ENCODE measurements around the gene UGT1A10. TPM values are rescaled to one million over a fixed set of nuclear protein-coding genes. Genes with fewer than 3 reads are reported as not detected.
"Not testable (repeated sequence)": the region's sequence is repeated elsewhere in the genome, so short reads cannot be mapped to it uniquely, and the experiment has no call there.

Gene UGT1A10
- total RNA-seq, 2 donors from 2014 or later: 0.41 TPM; not detected in 1

DNA sequence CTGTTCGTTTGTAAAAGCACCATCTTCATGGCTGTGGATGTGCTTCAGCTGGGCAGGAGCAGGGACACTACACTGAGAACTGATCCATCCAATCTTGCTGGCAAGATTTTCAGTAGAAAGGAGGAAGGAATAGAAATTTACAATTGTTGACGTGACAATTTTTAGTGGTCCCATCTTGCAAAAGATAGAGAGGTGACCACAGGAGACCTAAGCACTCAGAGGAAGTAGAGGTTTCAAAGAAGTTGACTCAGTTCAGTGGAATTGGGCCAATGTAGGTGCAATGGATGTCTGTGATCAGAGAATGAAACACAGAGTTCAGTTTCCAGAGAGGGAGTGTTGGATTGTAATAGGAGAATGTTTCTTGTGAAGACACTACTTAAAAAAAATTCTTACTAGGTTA lies 77.9 kb downstream of the UGT1A10 start:
- no peak overlapping the region for H3K4me3 ChIP-seq
- H3K27ac ChIP-seq: no peak overlapping the region
- no peaks in the 10 kb centered on the region for H3K27me3 ChIP-seq (replicated peaks; ENCODE audit: insufficient read depth)
- DNase-seq (ENCODE audit: low spot score) (no peak), ATAC-seq (ENCODE audit: insufficient number of reproducible peaks, low FRiP score, low read depth) (no peak)
- no peaks in the 10 kb centered on the region for H3K9me3 ChIP-seq
- TF ChIP-seq, protein P1, sequence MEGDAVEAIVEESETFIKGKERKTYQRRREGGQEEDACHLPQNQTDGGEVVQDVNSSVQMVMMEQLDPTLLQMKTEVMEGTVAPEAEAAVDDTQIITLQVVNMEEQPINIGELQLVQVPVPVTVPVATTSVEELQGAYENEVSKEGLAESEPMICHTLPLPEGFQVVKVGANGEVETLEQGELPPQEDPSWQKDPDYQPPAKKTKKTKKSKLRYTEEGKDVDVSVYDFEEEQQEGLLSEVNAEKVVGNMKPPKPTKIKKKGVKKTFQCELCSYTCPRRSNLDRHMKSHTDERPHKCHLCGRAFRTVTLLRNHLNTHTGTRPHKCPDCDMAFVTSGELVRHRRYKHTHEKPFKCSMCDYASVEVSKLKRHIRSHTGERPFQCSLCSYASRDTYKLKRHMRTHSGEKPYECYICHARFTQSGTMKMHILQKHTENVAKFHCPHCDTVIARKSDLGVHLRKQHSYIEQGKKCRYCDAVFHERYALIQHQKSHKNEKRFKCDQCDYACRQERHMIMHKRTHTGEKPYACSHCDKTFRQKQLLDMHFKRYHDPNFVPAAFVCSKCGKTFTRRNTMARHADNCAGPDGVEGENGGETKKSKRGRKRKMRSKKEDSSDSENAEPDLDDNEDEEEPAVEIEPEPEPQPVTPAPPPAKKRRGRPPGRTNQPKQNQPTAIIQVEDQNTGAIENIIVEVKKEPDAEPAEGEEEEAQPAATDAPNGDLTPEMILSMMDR (IDR thresholded peaks at IDR 0.05): no peak
- no peaks in the 10 kb centered on the region for H3K4me1 ChIP-seq (ENCODE audit: control insufficient read depth in 1 of 2, low read depth in 2 of 2)
- H3K36me3 ChIP-seq: no peaks in the 10 kb centered on the region

DNA sequence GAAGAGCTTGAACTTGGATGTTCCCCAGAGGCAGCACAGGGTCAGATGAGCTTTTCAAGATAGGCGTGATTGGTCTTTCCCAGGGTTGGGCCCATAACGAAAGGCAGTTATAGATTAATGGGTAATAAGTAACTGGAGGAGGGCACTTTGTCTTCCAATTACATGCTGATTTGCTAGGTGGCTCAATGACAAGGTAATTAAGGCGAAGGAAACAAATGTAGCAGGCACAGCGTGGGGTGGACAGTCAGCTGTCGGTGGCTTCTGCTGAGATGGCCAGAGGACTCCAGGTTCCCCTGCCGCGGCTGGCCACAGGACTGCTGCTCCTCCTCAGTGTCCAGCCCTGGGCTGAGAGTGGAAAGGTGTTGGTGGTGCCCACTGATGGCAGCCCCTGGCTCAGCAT lies 82.3 kb downstream of the UGT1A10 start, which contains the start of gene UGT1A4:
Gene UGT1A4, plus strand, starts transcription at position 185 of the 400 bp plus-strand sequence. Its CDS starts 85 bp downstream, at position 270.
- Histone ChIP-seq H3K4me3 (no peak within 1 kb of the TSS), H3K4me1 (ENCODE audit: control insufficient read depth in 1 of 2, low read depth in 2 of 2) (no peaks in the 10 kb centered on the region), H3K9me3 (no peaks in the 10 kb centered on the region), H3K36me3 (no peaks in the 10 kb centered on the region), H3K27me3 (replicated peaks; ENCODE audit: insufficient read depth) (no peaks in the 10 kb centered on the region), H3K27ac (no peak within 1 kb of the TSS)
- no peak for ATAC-seq (ENCODE audit: insufficient number of reproducible peaks, low FRiP score, low read depth)
- no peak for DNase-seq (ENCODE audit: low spot score)
- TF ChIP-seq, protein P1 (IDR thresholded peaks at IDR 0.05): no peak

DNA sequence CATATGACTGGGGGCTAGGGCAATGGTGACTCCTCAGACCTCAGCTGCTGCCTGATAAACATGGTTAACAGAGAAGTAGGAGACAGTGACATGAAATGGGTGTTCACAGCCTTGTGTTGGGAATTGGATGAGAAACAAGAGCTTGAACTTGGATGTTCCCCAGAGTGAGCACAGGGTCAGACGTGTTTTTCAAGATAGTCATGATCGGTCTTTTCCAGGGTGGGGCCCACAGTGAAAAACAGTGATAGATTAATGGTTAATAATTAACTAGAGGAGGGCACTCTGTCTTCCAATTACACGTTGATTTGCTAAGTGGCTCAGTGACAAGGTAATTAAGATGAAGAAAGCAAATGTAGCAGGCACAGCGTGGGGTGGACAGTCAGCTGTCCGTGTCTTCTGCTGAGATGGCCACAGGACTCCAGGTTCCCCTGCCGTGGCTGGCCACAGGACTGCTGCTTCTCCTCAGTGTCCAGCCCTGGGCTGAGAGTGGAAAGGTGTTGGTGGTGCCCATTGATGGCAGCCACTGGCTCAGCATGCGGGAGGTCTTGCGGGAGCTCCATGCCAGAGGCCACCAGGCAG lies 92.6 kb downstream of the UGT1A10 start, which contains the start of gene UGT1A3:
Gene UGT1A3, plus strand, starts transcription at position 320 of the 579 bp plus-strand sequence. Its CDS starts 85 bp downstream, at position 405.
- DNase-seq (ENCODE audit: low spot score): no peak
- H3K27me3 ChIP-seq (replicated peaks; ENCODE audit: insufficient read depth): no peaks in the 10 kb centered on the region
- no peaks in the 10 kb centered on the region for H3K4me1 ChIP-seq (ENCODE audit: control insufficient read depth in 1 of 2, low read depth in 2 of 2)
- no peaks in the 10 kb centered on the region for H3K9me3 ChIP-seq
- no peaks in the 10 kb centered on the region for H3K36me3 ChIP-seq
- ATAC-seq (ENCODE audit: insufficient number of reproducible peaks, low FRiP score, low read depth): no peak
- TF ChIP-seq, protein P1 (IDR thresholded peaks at IDR 0.05): no peak
- no peak within 1 kb of the TSS for H3K4me3 ChIP-seq
- no peak within 1 kb of the TSS for H3K27ac ChIP-seq

DNA sequence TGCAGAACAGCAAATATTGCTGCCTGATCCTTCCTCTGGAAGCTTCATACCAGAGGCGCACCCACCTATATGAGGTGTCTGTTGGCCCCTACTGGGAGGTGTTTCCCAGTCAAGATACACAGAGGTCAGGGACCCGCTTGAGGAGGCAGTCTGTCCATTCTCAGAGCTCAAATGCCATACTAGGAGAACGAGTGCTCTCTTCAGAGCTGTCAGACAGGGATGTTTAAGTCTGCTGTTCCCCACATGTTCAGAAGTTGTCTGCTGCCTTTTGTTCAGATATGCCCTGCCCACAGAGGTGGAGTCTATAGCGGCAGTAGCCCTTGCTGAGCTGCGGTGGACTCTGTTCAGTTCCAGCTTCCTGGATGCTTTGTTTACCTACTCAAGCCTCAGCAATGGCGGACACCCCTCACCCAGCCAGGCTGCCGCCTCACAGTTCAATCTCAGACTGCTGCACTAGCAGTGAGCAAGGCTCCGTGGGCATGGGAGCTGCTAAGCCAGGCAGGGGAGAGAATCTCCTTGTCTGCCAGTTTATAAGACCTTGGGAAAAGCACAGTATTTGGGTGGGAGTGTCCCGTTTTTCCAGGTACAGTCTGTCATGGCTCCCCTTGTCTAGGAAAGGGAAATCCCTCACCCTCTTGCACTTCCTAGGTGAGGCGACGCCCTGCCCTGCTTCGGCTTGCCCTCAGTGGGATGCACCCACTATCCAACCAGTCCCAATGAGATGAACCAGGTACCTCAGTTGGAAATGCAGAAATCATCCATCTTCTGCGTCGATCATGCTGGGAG lies 100.8 kb downstream of the UGT1A10 start:
- DNase-seq (ENCODE audit: low spot score); H3K27me3 ChIP-seq (replicated peaks; ENCODE audit: insufficient read depth); H3K27ac ChIP-seq; H3K36me3 ChIP-seq; H3K4me3 ChIP-seq; H3K9me3 ChIP-seq; H3K4me1 ChIP-seq (ENCODE audit: control insufficient read depth in 1 of 2, low read depth in 2 of 2); ATAC-seq (ENCODE audit: insufficient number of reproducible peaks, low FRiP score, low read depth): not testable (repeated sequence)

DNA sequence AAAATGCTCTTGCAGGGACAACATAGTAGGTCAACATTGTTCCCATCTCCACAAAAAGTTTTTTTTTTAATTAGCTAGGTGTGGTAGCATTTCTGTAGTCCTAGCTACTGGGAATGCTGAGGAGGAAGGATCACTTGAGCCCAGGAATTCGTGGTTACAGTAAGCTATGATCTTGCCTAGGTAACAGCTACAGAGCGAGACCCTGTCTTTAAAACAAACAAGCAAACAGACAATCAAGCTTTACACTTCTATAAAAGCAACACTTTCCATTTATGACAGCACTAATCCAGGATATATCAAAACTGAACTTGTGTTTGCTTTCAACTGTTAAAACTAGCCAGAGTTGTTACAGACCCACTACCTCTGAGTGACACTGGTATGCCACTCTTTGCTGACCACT lies 104.6 kb downstream of the UGT1A10 start:
- no peak overlapping the region for H3K27ac ChIP-seq
- H3K4me1 ChIP-seq (ENCODE audit: control insufficient read depth in 1 of 2, low read depth in 2 of 2): no peaks in the 10 kb centered on the region
- DNase-seq (ENCODE audit: low spot score) (no peak), ATAC-seq (ENCODE audit: insufficient number of reproducible peaks, low FRiP score, low read depth) (no peak)
- no peaks in the 10 kb centered on the region for H3K36me3 ChIP-seq
- H3K9me3 ChIP-seq: no peaks in the 10 kb centered on the region
- H3K4me3 ChIP-seq: no peak overlapping the region
- H3K27me3 ChIP-seq (replicated peaks; ENCODE audit: insufficient read depth): no peaks in the 10 kb centered on the region
- TF ChIP-seq, protein P1 (IDR thresholded peaks at IDR 0.05): no peak
